Naive thymus-derived CD8-positive, alpha-beta T cell (primary cell): ENCODE measurements around the gene INTS7. TPM values are rescaled to one million over a fixed set of nuclear protein-coding genes. Genes with fewer than 3 reads are reported as not detected.
"Not testable (repeated sequence)": the region's sequence is repeated elsewhere in the genome, so short reads cannot be mapped to it uniquely, and the experiment has no call there.

ENCODE experiments used
- ATAC-seq, 2 donors: fragments of 150-1000 bp; cut with Tn5 transposase in 1 of 2; sonication (Bioruptor Pico), chemical (Tn5 transposase) in 1 of 2; 1 replicate in 1 of 2; 2 replicates in 1 of 2; pipeline ENCODE4 v1.10.0; 2021; ENCODE audit warnings: mild to moderate bottlenecking in 2 of 2, moderate library complexity in 2 of 2
- POLR2A ChIA-PET: fragments of 350-600 bp; sonication (Branson Sonifier 250); formaldehyde crosslinking; loops from one replicate; lab custom pipeline; 2021; ENCODE audit warnings: antibody characterized with exemption; lab: Charles Lee
- DNase-seq, 10 donors: peaks; one replicate each; pipeline versions ENCODE4 v3.0.0 to v3.0.0-alpha.2; 2020 to 2022
- H3K27ac Mint-ChIP-seq, 10 donors: one replicate each; pipeline ENCODE4 v1.8.0; 2020 to 2022; ENCODE audit warnings: mild to moderate bottlenecking in 10 of 10, mixed read lengths in 10 of 10, moderate library complexity in 4 of 10, inconsistent platforms in 1 of 10
- H3K27me3 Mint-ChIP-seq, 5 donors: one replicate each; pipeline ENCODE4 v1.8.0; 2021 to 2022; ENCODE audit warnings: mixed read lengths in 5 of 5
- H3K36me3 Mint-ChIP-seq, 3 donors: one replicate each; pipeline ENCODE4 v1.8.0; 2020 to 2022; ENCODE audit warnings: mixed read lengths in 3 of 3, mild to moderate bottlenecking in 2 of 3, inconsistent platforms in 1 of 3
- H3K4me1 Mint-ChIP-seq, 4 donors: one replicate each; pipeline ENCODE4 v1.8.0; 2021 to 2022; ENCODE audit warnings: mixed read lengths in 4 of 4
- H3K4me3 Mint-ChIP-seq, 10 donors: one replicate each; pipeline ENCODE4 v1.8.0; 2020 to 2022; ENCODE audit warnings: mild to moderate bottlenecking in 10 of 10, mixed read lengths in 10 of 10, moderate library complexity in 6 of 10, inconsistent platforms in 1 of 10
- H3K9me3 Mint-ChIP-seq, 9 donors: one replicate each; pipeline ENCODE4 v1.8.0; 2020 to 2022; ENCODE audit warnings: mixed read lengths in 9 of 9, mild to moderate bottlenecking in 3 of 9, inconsistent platforms in 1 of 9, moderate library complexity in 1 of 9
- polyA plus RNA-seq, 3 donors: library from polyadenylated mRNA; unstranded; fragments of 300-500 nt; fragmentation: Illumina TruSeq; gene quantifications; one replicate each; pipeline ENCODE4 v1.2.3, GENCODE V29; 2021
- total RNA-seq, 8 experiments: library from RNA in 2 of 8; stranded (reverse) in 2 of 8; gene quantifications; one replicate each; pipeline ENCODE4 v1.2.3 and lab custom pipeline; 2021 to 2026

INTS7 gene
- total and polyA plus RNA-seq, 5 experiments from 2014 or later = 6.2 to 8.1 (median 7.6) TPM

- DNase-seq (no peak), ATAC-seq (no peak)
- H3K27ac Mint-ChIP-seq = peak overlapping the region in 1 of 10 donors; percentile 3
- peaks cover 0 to 4% (median 0%) of the 10 kb centered on the region in 4 donors for H3K4me1 Mint-ChIP-seq
- H3K36me3 Mint-ChIP-seq = no peaks in the 10 kb centered on the region
- peaks cover 2 to 14% (median 7%) of the 10 kb centered on the region in 5 donors for H3K27me3 Mint-ChIP-seq
- POLR2A ChIA-PET = no interaction called here
- H3K9me3 Mint-ChIP-seq = no peaks in the 10 kb centered on the region
- no peak overlapping the region for H3K4me3 Mint-ChIP-seq
These were observed 114.6 kb downstream of the INTS7 start for GRCh38 chr1:211920602-211921226.

GRCh38 chr1:211920141-211920572, 115.2 kb downstream of the INTS7 start:
- POLR2A ChIA-PET = no interaction called here
- no peak overlapping the region for H3K4me3 Mint-ChIP-seq
- H3K27ac Mint-ChIP-seq = no peak overlapping the region
- peaks cover 0 to 4% (median 0%) of the 10 kb centered on the region in 4 donors for H3K4me1 Mint-ChIP-seq
- DNase-seq = no peak
- peaks cover 2 to 14% (median 7%) of the 10 kb centered on the region in 5 donors for H3K27me3 Mint-ChIP-seq
- ATAC-seq = no peak
- no peaks in the 10 kb centered on the region for H3K9me3 Mint-ChIP-seq
- H3K36me3 Mint-ChIP-seq = no peaks in the 10 kb centered on the region

GRCh38 chr1:211918843-211919414, 116.4 kb downstream of the INTS7 start:
- no peak for ATAC-seq

GRCh38 chr1:211916458-211916857, 118.9 kb downstream of the INTS7 start:
- H3K4me3 Mint-ChIP-seq, H3K9me3 Mint-ChIP-seq, POLR2A ChIA-PET, H3K27ac Mint-ChIP-seq, H3K4me1 Mint-ChIP-seq, ATAC-seq, DNase-seq, H3K36me3 Mint-ChIP-seq: not testable (repeated sequence)
- H3K27me3 Mint-ChIP-seq = peaks cover 2 to 14% (median 7%) of the 10 kb centered on the region in 5 donors

More at GRCh38 chr1:211918843-211919414, 116.4 kb downstream of the INTS7 start:
- Mint-ChIP-seq H3K9me3 (no peaks in the 10 kb centered on the region), H3K27me3 (peaks cover 2 to 14% (median 7%) of the 10 kb centered on the region in 5 donors), H3K4me3 (no peak overlapping the region), H3K36me3 (no peaks in the 10 kb centered on the region), H3K4me1 (peaks cover 0 to 4% (median 0%) of the 10 kb centered on the region in 4 donors), H3K27ac (peak overlapping the region in 2 of 10 donors; percentile 14 to 36)
- POLR2A ChIA-PET = no interaction called here
- DNase-seq = no peak

- Mint-ChIP-seq H3K9me3 (peaks cover 0 to 1% (median 0%) of the 10 kb centered on the region in 9 donors), H3K36me3 (no peaks in the 10 kb centered on the region), H3K27ac (no peak overlapping the region), H3K4me1 (peaks cover 0 to 4% (median 2%) of the 10 kb centered on the region in 4 donors), H3K27me3 (peaks cover 2 to 14% (median 7%) of the 10 kb centered on the region in 5 donors), H3K4me3 (no peak overlapping the region)
- POLR2A ChIA-PET = no interaction called here
- ATAC-seq = no peak
- no peak for DNase-seq
These were observed 119.4 kb downstream of the INTS7 start for GRCh38 chr1:211915924-211916323.

- ATAC-seq = no peak
- H3K9me3 Mint-ChIP-seq = peaks cover 0 to 9% (median 2%) of the 10 kb centered on the region in 9 donors
- no peak overlapping the region for H3K27ac Mint-ChIP-seq
- peaks cover 0 to 3% (median 0%) of the 10 kb centered on the region in 4 donors for H3K4me1 Mint-ChIP-seq
- POLR2A ChIA-PET = interaction anchor here (0.6 kb wide), 1 partner anchor 60 kb away, joined by 3 read pairs; no protein-coding TSS in a partner anchor
- peaks cover 3 to 17% (median 12%) of the 10 kb centered on the region in 5 donors for H3K27me3 Mint-ChIP-seq
- H3K36me3 Mint-ChIP-seq = peaks cover 0 to 5% (median 4%) of the 10 kb centered on the region in 3 donors
- no peak overlapping the region for H3K4me3 Mint-ChIP-seq
- no peak for DNase-seq
These were observed 122.4 kb downstream of the INTS7 start for GRCh38 chr1:211912844-211913432.

GRCh38 chr1:211912038-211912437, 123.3 kb downstream of the INTS7 start:
- ATAC-seq (no peak), DNase-seq (no peak)
- peaks cover 0 to 5% (median 4%) of the 10 kb centered on the region in 3 donors for H3K36me3 Mint-ChIP-seq
- POLR2A ChIA-PET = no interaction called here
- H3K27me3 Mint-ChIP-seq = peaks cover 3 to 17% (median 12%) of the 10 kb centered on the region in 5 donors
- peaks cover 0 to 3% (median 0%) of the 10 kb centered on the region in 4 donors for H3K4me1 Mint-ChIP-seq
- no peak overlapping the region for H3K27ac Mint-ChIP-seq
- no peak overlapping the region for H3K4me3 Mint-ChIP-seq
- peaks cover 0 to 9% (median 2%) of the 10 kb centered on the region in 9 donors for H3K9me3 Mint-ChIP-seq

- Mint-ChIP-seq H3K4me3 (no peak overlapping the region), H3K27ac (no peak overlapping the region), H3K27me3 (peaks cover 3 to 15% (median 6%) of the 10 kb centered on the region in 5 donors), H3K4me1 (peaks cover 0 to 3% (median 0%) of the 10 kb centered on the region in 4 donors), H3K36me3 (peaks cover 0 to 5% (median 4%) of the 10 kb centered on the region in 3 donors), H3K9me3 (peaks cover 0 to 9% (median 4%) of the 10 kb centered on the region in 9 donors)
- ATAC-seq (no peak), DNase-seq (no peak)
- POLR2A ChIA-PET = no interaction called here
These were observed 124.4 kb downstream of the INTS7 start for GRCh38 chr1:211910913-211911485.

GRCh38 chr1:211910113-211910884, 125.1 kb downstream of the INTS7 start:
- POLR2A ChIA-PET = no interaction called here

GRCh38 chr1:211909395-211909794, 126.0 kb downstream of the INTS7 start:
- H3K27ac Mint-ChIP-seq = peak overlapping the region in 1 of 10 donors; percentile 46
- no peak overlapping the region for H3K4me3 Mint-ChIP-seq
- H3K9me3 Mint-ChIP-seq = peaks cover 0 to 9% (median 4%) of the 10 kb centered on the region in 9 donors
- DNase-seq (no peak), ATAC-seq (no peak)
- peaks cover 0 to 5% (median 4%) of the 10 kb centered on the region in 3 donors for H3K36me3 Mint-ChIP-seq
- H3K4me1 Mint-ChIP-seq = peaks cover 0 to 3% (median 0%) of the 10 kb centered on the region in 4 donors
- H3K27me3 Mint-ChIP-seq = peaks cover 3 to 15% (median 6%) of the 10 kb centered on the region in 5 donors
- POLR2A ChIA-PET = no interaction called here

More at GRCh38 chr1:211910113-211910884, 125.1 kb downstream of the INTS7 start:
- DNase-seq (no peak), ATAC-seq (no peak)
- Mint-ChIP-seq H3K9me3 (peaks cover 0 to 9% (median 4%) of the 10 kb centered on the region in 9 donors), H3K36me3 (peaks cover 0 to 5% (median 4%) of the 10 kb centered on the region in 3 donors), H3K4me3 (no peak overlapping the region), H3K27me3 (peaks cover 3 to 15% (median 6%) of the 10 kb centered on the region in 5 donors), H3K4me1 (peaks cover 0 to 3% (median 0%) of the 10 kb centered on the region in 4 donors), H3K27ac (no peak overlapping the region)

GRCh38 chr1:211908951-211909350, 126.4 kb downstream of the INTS7 start:
- POLR2A ChIA-PET = no interaction called here
- Mint-ChIP-seq H3K27me3 (peaks cover 3 to 15% (median 6%) of the 10 kb centered on the region in 5 donors), H3K36me3 (peaks cover 0 to 5% (median 4%) of the 10 kb centered on the region in 3 donors), H3K9me3 (peaks cover 0 to 9% (median 4%) of the 10 kb centered on the region in 9 donors), H3K4me1 (peaks cover 0 to 3% (median 0%) of the 10 kb centered on the region in 4 donors), H3K4me3 (no peak overlapping the region), H3K27ac (peak overlapping the region in 1 of 10 donors; percentile 46)
- ATAC-seq = no peak
- DNase-seq = no peak

- peaks cover 0 to 3% (median 0%) of the 10 kb centered on the region in 4 donors for H3K4me1 Mint-ChIP-seq
- H3K27ac Mint-ChIP-seq = no peak overlapping the region
These were observed 126.9 kb downstream of the INTS7 start for GRCh38 chr1:211908453-211908852.

More at GRCh38 chr1:211908453-211908852, 126.9 kb downstream of the INTS7 start:
- ATAC-seq (no peak), DNase-seq (no peak)
- Mint-ChIP-seq H3K9me3 (peaks cover 0 to 9% (median 4%) of the 10 kb centered on the region in 9 donors), H3K4me3 (no peak overlapping the region), H3K27me3 (peaks cover 3 to 15% (median 6%) of the 10 kb centered on the region in 5 donors), H3K36me3 (peaks cover 0 to 5% (median 4%) of the 10 kb centered on the region in 3 donors)
- POLR2A ChIA-PET = no interaction called here
